GM18505 (cell line): ENCODE measurements around the gene UPP1.

ENCODE experiments used
- ATAC-seq: cut with Tn5 transposase; IDR thresholded peaks from one replicate; pipeline ENCODE4 v1.9.1; 2021; ENCODE audit not compliant: unreplicated experiment
- POLR2A ChIP-seq: IDR thresholded peaks from 4 replicates; pipeline ENCODE4 v1.6.1; 2011; ENCODE audit warnings: borderline replicate concordance; ENCODE audit not compliant: insufficient read depth, insufficient read length; ENCODE audit errors: extremely low read depth

UPP1 gene

DNA sequence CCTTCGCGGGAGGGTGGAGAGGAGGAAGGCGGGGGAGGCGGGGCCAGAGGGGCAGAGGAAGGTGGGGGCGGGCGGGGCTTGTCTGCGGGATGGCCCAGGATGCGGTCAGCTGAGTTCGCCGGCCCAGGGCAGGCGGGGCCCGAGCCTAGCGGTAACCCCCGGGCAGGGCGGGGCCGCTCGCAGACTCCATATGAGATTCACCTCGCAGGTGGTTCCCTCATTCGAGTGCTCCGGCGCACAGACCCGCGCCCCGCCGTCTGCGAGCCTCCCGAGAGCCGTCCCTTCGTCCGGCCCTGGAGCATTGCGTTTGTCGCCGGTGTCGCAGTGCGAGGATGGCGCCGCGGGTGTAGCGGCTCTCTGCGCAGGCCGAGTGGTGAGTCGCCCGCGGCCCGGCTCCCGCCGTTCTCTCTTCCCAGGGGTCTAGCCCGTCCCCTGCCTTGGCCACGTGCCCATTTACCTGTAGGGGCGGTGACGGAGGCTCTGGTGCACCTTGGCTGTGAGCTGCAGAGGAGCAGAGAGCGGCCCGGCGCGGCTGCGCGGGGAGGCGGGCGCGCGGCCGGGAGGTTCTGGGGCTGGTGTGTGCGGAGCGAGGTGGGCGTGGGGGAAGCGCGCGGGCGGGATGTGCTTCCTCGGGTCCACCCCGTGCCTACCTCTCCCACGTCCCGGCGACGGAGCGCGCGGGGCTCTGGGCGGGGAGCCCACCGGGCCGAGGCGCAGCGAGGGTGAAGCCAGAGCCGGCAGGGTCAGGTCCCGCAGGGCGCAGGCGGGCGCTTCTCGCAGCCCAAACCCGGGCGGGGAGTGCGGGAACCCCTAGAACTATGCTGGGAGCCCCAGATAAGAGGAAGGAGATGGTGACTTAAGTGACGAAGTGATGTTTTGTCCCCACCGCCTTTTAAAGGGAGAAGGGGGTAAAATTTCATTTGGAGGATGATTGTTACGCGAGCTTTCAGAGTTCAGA, at the start of gene UPP1:
Gene UPP1, plus strand, starts transcription at position 220 of the 958 bp plus-strand sequence. CDS start 5,519 bp downstream, outside the sequence.
- peak; percentile 51 for ATAC-seq
- TF ChIP-seq POLR2A: peak; percentile 62

DNA sequence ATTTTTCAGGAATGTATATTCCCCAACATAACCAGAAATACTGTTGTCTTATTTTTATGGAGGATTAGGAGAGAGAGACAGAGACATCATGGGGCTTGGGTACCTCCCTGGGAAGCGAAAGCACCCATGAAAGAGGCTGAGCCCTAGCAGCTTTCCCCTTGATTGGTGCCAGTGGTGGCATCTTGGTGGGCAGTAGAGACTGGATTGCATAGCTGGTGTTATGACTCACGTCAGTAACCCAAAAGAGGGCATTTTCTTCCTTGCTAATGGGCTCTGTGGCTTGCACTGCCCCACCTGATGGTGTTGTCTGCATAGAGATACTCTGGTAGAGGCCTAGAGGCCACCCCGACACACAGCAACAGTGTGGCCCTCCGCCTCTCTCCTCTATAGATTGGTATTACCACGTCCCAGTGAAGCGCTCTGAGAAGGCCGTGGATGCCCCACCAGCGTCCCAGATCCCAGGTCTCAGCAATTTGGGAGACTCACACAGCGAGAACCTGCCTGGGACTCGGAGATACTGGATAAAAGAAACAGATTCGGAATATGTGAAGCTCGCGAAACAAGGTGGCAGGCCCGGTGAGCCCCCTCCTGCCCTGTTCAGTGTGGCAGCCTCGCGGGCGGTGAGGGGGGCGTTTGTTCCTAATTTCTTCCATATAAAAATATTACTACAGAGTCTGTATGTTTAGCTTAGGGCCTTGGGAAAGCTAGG, 48.0 kb upstream of the UPP1 start:
- no peak for TF ChIP-seq POLR2A
- ATAC-seq: no peak

- ATAC-seq: no peak
- TF ChIP-seq POLR2A: no peak
These were observed 47.5 kb upstream of the UPP1 start for GRCh38 chr7:48041653-48041970.

- no peak for ATAC-seq
- TF ChIP-seq POLR2A: no peak
These were observed 46.8 kb upstream of the UPP1 start for GRCh38 chr7:48042216-48042615.

GRCh38 chr7:48042636-48043035, 46.4 kb upstream of the UPP1 start:
- no peak for ATAC-seq
- TF ChIP-seq POLR2A: no peak

GRCh38 chr7:48045195-48045765, 43.8 kb upstream of the UPP1 start:
- TF ChIP-seq POLR2A: no peak

DNA sequence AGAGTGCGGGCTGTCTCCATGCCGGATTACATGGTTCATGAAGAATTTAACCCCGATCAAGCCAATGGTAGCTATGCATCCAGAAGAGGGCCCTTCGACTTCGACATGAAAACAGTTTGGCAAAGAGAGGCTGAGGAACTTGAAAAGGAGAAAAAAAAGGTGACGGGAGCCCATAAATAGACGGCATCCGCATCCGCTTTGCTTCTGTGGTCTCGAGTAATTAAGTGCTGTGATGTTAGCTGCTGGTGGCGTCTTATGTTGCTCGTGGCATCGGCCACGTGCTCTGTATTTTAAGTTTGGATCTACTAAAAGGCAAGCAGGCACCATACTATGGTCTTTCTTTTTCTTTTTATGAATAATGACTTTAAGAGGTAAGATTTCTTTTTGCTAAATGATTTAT, 42.6 kb upstream of the UPP1 start:
- no peak for TF ChIP-seq POLR2A
- no peak for ATAC-seq

More at GRCh38 chr7:48045195-48045765, 43.8 kb upstream of the UPP1 start:
- ATAC-seq: no peak

DNA sequence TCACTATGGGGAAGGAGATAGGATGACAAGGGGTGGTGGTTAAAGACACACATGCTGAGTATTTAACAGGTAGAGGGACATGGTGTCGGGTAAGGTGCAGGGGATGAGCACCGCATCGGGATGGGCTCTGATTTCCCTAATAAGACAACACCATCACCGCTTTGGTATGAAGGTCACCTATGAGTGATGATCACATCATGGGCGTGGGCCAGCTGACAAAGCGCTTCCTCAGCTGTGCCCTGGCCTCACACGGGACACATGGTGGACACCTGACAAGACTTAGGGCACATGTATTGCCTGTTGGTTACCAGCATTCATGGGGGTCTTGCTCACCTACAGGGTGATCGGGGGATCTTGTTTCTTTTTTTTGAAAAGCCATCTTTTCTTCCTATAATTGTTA, 41.0 kb upstream of the UPP1 start:
- no peak for TF ChIP-seq POLR2A
- ATAC-seq: no peak

GRCh38 chr7:48049850-48050249, 39.2 kb upstream of the UPP1 start:
- no peak for TF ChIP-seq POLR2A

GRCh38 chr7:48052748-48053147, 36.3 kb upstream of the UPP1 start:
- no peak for TF ChIP-seq POLR2A
- ATAC-seq: no peak

More at GRCh38 chr7:48049850-48050249, 39.2 kb upstream of the UPP1 start:
- no peak for ATAC-seq

DNA sequence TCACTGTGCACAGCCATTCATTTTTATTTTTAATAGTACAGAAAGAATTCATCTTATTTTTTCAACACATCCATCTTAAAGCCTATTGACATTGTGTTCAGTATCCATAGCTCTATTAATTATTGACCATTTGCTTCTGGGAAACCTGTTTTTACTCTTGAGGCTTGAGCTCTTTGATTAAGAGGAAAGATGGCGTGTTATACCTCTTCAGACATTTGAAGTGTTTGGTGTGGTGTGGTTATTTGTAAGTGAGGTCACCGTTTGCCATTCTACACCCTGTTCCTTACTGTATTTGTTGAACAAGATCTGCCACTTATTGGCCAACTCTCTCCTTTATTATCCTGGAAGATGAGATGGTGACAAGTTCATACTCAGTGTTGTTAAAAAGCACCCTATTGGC, 35.3 kb upstream of the UPP1 start:
- no peak for TF ChIP-seq POLR2A
- ATAC-seq: no peak

DNA sequence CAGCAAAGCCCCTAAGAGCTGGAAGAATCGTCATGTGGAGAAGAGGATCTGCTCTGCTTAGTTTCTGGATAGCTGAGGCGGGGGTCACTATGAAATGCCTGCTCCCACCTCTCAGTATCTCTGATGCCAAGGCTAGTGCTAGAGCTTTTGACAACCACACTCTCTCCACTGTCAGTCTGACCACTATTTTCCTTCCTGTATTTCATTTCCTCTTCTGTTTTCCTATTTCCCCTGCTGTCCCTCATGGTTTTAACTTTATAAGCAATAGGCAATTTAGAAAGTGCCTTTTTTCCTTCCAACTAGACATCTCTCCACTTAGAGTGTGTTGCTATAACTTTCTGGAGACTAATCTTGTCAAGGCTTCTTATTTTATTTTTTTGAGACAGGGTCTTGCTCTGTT, 30.1 kb upstream of the UPP1 start:
- TF ChIP-seq POLR2A: no peak
- no peak for ATAC-seq

GRCh38 chr7:48059706-48060105, 29.4 kb upstream of the UPP1 start:
- no peak for ATAC-seq
- no peak for TF ChIP-seq POLR2A
